SK-N-MC (cell line): ENCODE measurements around the gene DPM2.

Source experiments
- DNase-seq: peaks from one replicate; pipeline ENCODE4 v3.0.0-alpha.2; 2011; ENCODE audit warnings: low read depth, low spot score
- H3K27ac ChIP-seq: fragments of 200-600 bp; sonication (generic); 2 replicates; pipeline ENCODE4 v1.5.1; 2016; ENCODE audit warnings: mixed run types
- H3K36me3 ChIP-seq: fragments of 200-600 bp; sonication (generic); 2 replicates; pipeline ENCODE4 v1.6.1; 2017; ENCODE audit warnings: antibody characterized with exemption, low read length, mixed read lengths; ENCODE audit not compliant: insufficient read depth
- H3K4me3 ChIP-seq: fragments of 200-600 bp; sonication (generic); 2 replicates; pipeline ENCODE4 v1.5.1; 2016
- H3K9ac ChIP-seq: fragments of 200-600 bp; sonication (generic); 2 replicates; pipeline ENCODE4 v1.8.0; 2017; ENCODE audit warnings: mixed run types, mixed read lengths; ENCODE audit not compliant: insufficient read length
- H3K9me3 ChIP-seq: fragments of 200-600 bp; sonication (generic); 2 replicates; pipeline ENCODE4 v1.6.1; 2017; ENCODE audit warnings: low read depth, mild to moderate bottlenecking, antibody characterized with exemption, low read length, moderate library complexity, mixed read lengths
- EZH2 ChIP-seq: fragments of 200-600 bp; sonication (generic); IDR thresholded peaks from one replicate; pipeline ENCODE4 v1.6.1; 2017; ENCODE audit warnings: antibody characterized with exemption
- FOXP2 ChIP-seq: optimal IDR thresholded peaks from 2 replicates; pipeline ENCODE3; 2011; ENCODE audit warnings: mild to moderate bottlenecking, moderate library complexity; ENCODE audit not compliant: insufficient read depth; ENCODE audit errors: extremely low read length, control extremely low read depth
- POLR2AphosphoS5 ChIP-seq: IDR thresholded peaks from 2 replicates; pipeline ENCODE4 v1.6.1; 2012; ENCODE audit warnings: mild to moderate bottlenecking, low read depth, low read length, borderline replicate concordance

Gene DPM2

DNA sequence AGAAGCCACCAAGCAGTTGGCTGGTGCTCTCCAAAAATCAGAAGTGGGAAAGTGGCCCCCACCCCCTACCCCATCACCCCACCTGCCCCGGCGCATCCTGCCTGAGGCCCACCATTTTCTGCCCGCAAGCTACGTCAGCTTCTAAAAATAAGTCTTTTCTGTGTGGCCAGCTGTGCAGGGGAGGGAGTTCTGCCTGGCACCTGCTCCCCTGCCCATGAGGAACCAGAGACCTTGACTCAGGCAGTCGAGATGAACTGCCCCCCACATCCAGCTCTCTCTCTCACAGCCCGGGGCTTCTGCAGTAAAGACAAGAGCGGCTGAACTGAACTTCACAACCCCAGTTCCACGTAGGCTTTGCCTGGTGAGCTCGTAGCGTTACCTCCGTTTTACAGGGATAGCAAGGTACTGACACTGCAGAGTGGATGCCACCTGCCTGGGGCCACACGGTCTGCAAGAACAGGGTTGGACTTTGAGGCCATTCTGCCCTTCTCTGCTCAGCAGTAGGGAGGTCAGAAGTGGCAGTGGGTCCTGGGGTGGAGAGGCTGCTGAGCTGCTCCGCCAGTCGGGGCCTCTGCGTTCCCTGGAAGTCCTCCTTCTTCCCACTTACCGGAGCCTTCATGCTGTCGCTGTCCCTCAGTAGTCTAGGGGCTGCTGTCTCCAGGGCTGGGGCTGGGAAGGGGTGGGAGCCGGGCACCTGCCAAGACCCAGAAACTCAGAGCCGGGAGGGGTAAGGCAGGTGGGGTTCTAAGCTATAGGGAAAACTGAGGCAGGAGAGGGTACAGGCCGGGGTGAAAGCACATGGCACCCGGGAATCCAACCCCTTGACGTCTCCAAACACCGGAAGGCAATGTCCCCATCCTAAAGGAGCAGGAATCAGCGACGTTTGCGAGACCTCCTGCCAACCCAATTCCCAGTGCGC lies 21.6 kb downstream of the DPM2 start:
- DNase-seq: no peak
- no peaks in the 10 kb centered on the region for H3K36me3 ChIP-seq
- H3K27ac ChIP-seq: no peak overlapping the region
- peak overlapping the region; percentile 73 for H3K4me3 ChIP-seq
- no peaks in the 10 kb centered on the region for H3K9me3 ChIP-seq
- TF ChIP-seq POLR2AphosphoS5: no peak
- TF ChIP-seq EZH2: no peak
- TF ChIP-seq FOXP2: no peak
- no peak overlapping the region for H3K9ac ChIP-seq

DNA sequence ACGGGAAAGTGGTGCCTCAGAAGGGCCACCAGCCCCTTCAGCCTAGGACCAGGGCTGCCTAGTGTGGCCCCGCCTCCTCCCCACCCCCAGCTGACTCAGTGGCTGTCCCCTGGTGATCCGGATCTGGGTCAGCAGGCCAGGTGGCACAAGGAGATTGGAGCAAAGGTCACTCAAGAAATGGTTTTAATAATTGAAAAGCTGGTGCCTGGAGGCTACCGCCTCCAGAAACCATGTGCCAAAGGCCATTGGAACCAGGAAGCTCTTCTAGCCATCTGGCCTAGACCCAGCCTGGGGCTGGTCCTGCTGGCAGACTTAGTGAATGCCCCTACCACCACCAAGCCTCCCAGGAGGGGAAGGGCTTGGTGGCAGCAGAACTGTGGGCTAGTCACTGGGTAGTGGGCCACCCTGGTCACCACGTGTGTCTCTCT lies 22.3 kb downstream of the DPM2 start:
- TF ChIP-seq POLR2AphosphoS5 (no peak), EZH2 (no peak), FOXP2 (no peak)

GRCh38 chr9:127913682-127914081 lies 24.0 kb downstream of the DPM2 start:
- H3K36me3 ChIP-seq: no peaks in the 10 kb centered on the region
- DNase-seq: no peak
- no peak overlapping the region for H3K27ac ChIP-seq
- H3K4me3 ChIP-seq: no peak overlapping the region
- no peak for TF ChIP-seq EZH2
- TF ChIP-seq FOXP2: no peak
- no peak for TF ChIP-seq POLR2AphosphoS5
- H3K9ac ChIP-seq: no peak overlapping the region
- H3K9me3 ChIP-seq: no peaks in the 10 kb centered on the region

More for the DNA sequence above, 22.3 kb downstream of the DPM2 start:
- Histone ChIP-seq H3K9ac (no peak overlapping the region), H3K9me3 (no peaks in the 10 kb centered on the region), H3K4me3 (no peak overlapping the region), H3K36me3 (no peaks in the 10 kb centered on the region), H3K27ac (no peak overlapping the region)
- no peak for DNase-seq

DNA sequence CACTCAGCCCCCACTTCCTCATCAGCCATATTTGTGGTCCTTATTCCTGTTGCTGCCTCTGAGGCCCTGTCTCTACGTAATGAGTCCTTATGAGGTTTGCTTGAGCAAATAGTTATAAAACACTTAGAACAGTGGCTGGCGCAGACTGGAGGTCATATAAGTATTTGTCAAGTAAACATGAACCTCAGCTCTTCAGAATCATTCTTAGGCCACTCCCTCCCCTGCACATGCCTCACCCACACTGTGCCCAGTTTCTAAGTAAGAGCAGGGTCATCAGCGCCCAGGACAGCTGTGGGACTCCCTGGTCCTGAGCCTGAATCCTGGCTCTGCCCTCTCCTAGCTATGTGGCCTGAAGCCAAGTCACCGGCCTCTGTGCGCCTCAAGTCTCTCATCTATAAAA lies 24.8 kb downstream of the DPM2 start:
- no peak overlapping the region for H3K4me3 ChIP-seq
- no peaks in the 10 kb centered on the region for H3K36me3 ChIP-seq
- no peak overlapping the region for H3K9ac ChIP-seq
- DNase-seq: no peak
- no peaks in the 10 kb centered on the region for H3K9me3 ChIP-seq
- H3K27ac ChIP-seq: no peak overlapping the region
- TF ChIP-seq EZH2: no peak
- TF ChIP-seq FOXP2: no peak
- TF ChIP-seq POLR2AphosphoS5: no peak

DNA sequence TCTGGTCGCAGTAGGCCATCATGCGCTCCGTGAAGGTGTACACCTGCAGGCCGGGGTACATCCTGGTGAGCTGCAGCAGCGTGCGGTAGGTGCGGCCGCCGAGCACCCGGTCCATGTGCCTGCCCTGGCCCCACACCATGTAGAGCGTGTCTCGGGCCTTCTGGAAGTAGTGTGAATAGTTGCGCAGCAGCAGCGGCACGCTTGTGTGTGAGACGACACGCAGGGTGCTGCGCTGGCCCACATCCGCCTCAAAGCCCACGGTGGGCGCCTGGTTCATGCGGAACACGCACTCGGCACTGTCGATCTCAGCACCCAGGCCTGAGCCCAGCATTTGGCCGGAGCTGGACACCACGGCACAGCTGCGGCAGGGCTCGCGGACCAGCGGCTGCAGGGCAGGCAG lies 25.4 kb downstream of the DPM2 start:
- no peak for TF ChIP-seq POLR2AphosphoS5
- TF ChIP-seq EZH2: no peak
- TF ChIP-seq FOXP2: no peak
- DNase-seq: no peak
- Histone ChIP-seq H3K36me3 (no peaks in the 10 kb centered on the region), H3K9me3 (no peaks in the 10 kb centered on the region), H3K4me3 (no peak overlapping the region), H3K27ac (no peak overlapping the region), H3K9ac (no peak overlapping the region)

DNA sequence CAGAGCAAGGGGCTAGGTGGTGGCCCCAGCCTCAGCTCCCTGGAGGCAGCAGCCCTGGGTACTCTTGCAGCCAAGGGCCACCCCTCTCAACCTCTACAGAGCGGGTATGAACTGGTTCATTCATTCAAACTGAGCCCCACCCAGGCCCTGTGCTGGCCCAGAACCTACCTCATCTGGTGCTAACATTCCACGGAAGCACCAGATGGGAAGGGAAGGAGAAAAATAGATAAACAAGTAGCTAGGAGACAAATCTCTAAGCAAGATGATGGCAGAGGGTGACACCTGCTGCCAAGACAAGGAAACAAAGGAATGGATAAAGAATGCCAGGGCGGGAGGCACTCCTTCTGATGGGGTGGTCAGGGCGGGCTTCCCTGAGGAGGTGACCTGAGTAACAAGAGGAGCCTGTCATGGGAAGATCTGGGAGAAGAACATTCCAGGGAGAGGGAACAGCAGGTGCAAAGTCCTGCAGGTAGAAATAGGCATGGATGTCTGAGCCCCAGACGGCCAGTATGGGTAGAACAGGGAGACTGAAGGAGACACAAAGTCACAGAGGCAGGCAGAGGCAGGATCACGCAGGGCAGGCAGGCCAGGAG lies 26.9 kb downstream of the DPM2 start:
- Histone ChIP-seq H3K9me3 (no peaks in the 10 kb centered on the region), H3K9ac (no peak overlapping the region), H3K27ac (no peak overlapping the region), H3K4me3 (no peak overlapping the region), H3K36me3 (no peaks in the 10 kb centered on the region)
- TF ChIP-seq EZH2 (no peak), FOXP2 (no peak), POLR2AphosphoS5 (no peak)
- DNase-seq: no peak

- no peak overlapping the region for H3K9ac ChIP-seq
- H3K9me3 ChIP-seq: no peaks in the 10 kb centered on the region
- no peak overlapping the region for H3K27ac ChIP-seq
- no peak for DNase-seq
- H3K4me3 ChIP-seq: no peak overlapping the region
- TF ChIP-seq EZH2 (no peak), POLR2AphosphoS5 (no peak)
- no peaks in the 10 kb centered on the region for H3K36me3 ChIP-seq
Observed at GRCh38 chr9:127909839-127910273, 27.8 kb downstream of the DPM2 start.

GRCh38 chr9:127908660-127908926 lies 29.1 kb downstream of the DPM2 start:
- Histone ChIP-seq H3K4me3 (no peak overlapping the region), H3K9ac (no peak overlapping the region), H3K9me3 (no peaks in the 10 kb centered on the region), H3K27ac (no peak overlapping the region), H3K36me3 (no peaks in the 10 kb centered on the region)
- no peak for DNase-seq
- TF ChIP-seq POLR2AphosphoS5: no peak
- no peak for TF ChIP-seq FOXP2
- TF ChIP-seq EZH2: no peak
